SU-DHL-6 (cell line): ENCODE measurements around the gene B3GNT3.
A peak's percentile ranks its signal among the peaks of the same experiment; 100 is the strongest.

ENCODE experiments used
- H2AFZ ChIP-seq: fragments of 200-600 bp; sonication (generic); 2 replicates; pipeline ENCODE4 v1.6.1; 2014; ENCODE audit warnings: low read depth, mild to moderate bottlenecking, moderate library complexity, mixed read lengths, antibody characterized with exemption, low read length; ENCODE audit not compliant: severe bottlenecking
- H3F3A ChIP-seq: fragments of 200-600 bp; shearing (Covaris generic); 2 replicates; pipeline ENCODE4 v1.6.0; 2016; ENCODE audit warnings: antibody characterized with exemption, mild to moderate bottlenecking; ENCODE audit not compliant: insufficient read depth
- H3K27ac ChIP-seq: fragments of 200-600 bp; sonication (generic); 2 replicates; pipeline ENCODE4 v1.5.1; 2016; ENCODE audit warnings: low read depth, mild to moderate bottlenecking, low read length, moderate library complexity, mixed read lengths
- H3K27me3 ChIP-seq: fragments of 200-600 bp; sonication (generic), shearing (Covaris generic); 2 replicates; pipeline ENCODE4 v1.6.0; 2014; ENCODE audit warnings: mild to moderate bottlenecking, low read length
- H3K36me3 ChIP-seq: fragments of 200-600 bp; sonication (generic); 2 replicates; pipeline ENCODE4 v1.6.1; 2014; ENCODE audit warnings: mild to moderate bottlenecking, low read length, mixed read lengths
- H3K4me2 ChIP-seq: fragments of 300-600, 200-600 bp; shearing (Covaris generic), sonication (generic); 2 replicates; pipeline ENCODE4 v1.6.0; 2014; ENCODE audit warnings: low read length, low read depth, mild to moderate bottlenecking; ENCODE audit not compliant: poor library complexity, severe bottlenecking
- H3K4me3 ChIP-seq: fragments of 200-600 bp; sonication (generic); 2 replicates; pipeline ENCODE4 v1.5.1; 2014; ENCODE audit warnings: antibody characterized with exemption, low read length, mild to moderate bottlenecking, mixed read lengths; ENCODE audit not compliant: insufficient read depth, poor library complexity, severe bottlenecking
- H3K79me2 ChIP-seq: fragments of 200-600 bp; sonication (generic); 2 replicates; pipeline ENCODE4 v1.6.1; 2014; ENCODE audit warnings: mild to moderate bottlenecking, low read length, moderate library complexity; ENCODE audit not compliant: insufficient read depth
- H3K9ac ChIP-seq: fragments of 200-600 bp; sonication (generic); 2 replicates; pipeline ENCODE4 v1.7.0; 2014; ENCODE audit warnings: mild to moderate bottlenecking, low read length
- H3K9me2 ChIP-seq: fragments of 200-600 bp; sonication (generic); replicated peaks from 2 replicates; pipeline ENCODE4 v1.6.1; 2014; ENCODE audit warnings: low read length; ENCODE audit not compliant: insufficient read depth
- H3K9me3 ChIP-seq: fragments of 200-600 bp; sonication (generic); 2 replicates; pipeline ENCODE4 v1.6.1; 2014; ENCODE audit warnings: low read length, mixed read lengths; ENCODE audit not compliant: insufficient read depth
- H4K20me1 ChIP-seq: fragments of 200-600 bp; sonication (generic); 2 replicates; pipeline ENCODE4 v1.6.1; 2014; ENCODE audit warnings: low read depth, mild to moderate bottlenecking, antibody characterized with exemption, low read length, moderate library complexity, mixed read lengths
- EZH2phosphoT487 ChIP-seq: fragments of 200-600 bp; sonication (generic), shearing (Covaris generic); conservative IDR thresholded peaks from 2 replicates; pipeline ENCODE4 v1.6.1; 2018; ENCODE audit warnings: mild to moderate bottlenecking, antibody characterized with exemption, low read length, moderate library complexity, mixed read lengths
- TF ChIP-seq, protein P1 (sequence below): fragments of 200-600 bp; sonication (generic); IDR thresholded peaks from one replicate; pipeline ENCODE4 v1.5.1; 2017; ENCODE audit warnings: antibody characterized with exemption, mild to moderate bottlenecking, low read length, moderate library complexity; ENCODE audit not compliant: insufficient read depth, poor library complexity, severe bottlenecking

The B3GNT3 gene

DNA sequence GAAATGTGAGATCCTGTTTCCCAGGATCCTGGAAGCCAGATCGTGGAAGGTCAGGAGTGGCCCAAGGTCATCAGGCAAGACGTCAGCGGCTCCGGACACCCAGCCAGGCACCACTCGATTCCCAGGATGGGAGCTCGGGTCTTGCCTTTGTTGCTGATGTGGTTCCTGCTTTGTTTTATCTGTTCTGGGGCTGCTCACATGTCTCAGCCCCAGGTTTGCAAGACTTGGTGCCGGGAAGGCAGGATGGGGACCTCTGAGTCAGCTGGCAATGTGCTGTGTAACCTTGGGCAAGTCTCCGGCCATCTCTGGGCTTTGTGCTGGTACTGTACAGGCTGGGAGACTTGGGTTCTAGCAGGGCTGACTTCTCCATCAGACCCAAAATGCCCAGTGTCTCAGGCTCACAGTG lies 45.0 kb upstream of the B3GNT3 start:
- no peaks in the 10 kb centered on the region for H3K36me3 ChIP-seq
- no peaks in the 10 kb centered on the region for H3K9me3 ChIP-seq
- H3K27ac ChIP-seq = peak overlapping the region; percentile 88
- TF ChIP-seq EZH2phosphoT487 = no peak
- TF ChIP-seq, protein P1, sequence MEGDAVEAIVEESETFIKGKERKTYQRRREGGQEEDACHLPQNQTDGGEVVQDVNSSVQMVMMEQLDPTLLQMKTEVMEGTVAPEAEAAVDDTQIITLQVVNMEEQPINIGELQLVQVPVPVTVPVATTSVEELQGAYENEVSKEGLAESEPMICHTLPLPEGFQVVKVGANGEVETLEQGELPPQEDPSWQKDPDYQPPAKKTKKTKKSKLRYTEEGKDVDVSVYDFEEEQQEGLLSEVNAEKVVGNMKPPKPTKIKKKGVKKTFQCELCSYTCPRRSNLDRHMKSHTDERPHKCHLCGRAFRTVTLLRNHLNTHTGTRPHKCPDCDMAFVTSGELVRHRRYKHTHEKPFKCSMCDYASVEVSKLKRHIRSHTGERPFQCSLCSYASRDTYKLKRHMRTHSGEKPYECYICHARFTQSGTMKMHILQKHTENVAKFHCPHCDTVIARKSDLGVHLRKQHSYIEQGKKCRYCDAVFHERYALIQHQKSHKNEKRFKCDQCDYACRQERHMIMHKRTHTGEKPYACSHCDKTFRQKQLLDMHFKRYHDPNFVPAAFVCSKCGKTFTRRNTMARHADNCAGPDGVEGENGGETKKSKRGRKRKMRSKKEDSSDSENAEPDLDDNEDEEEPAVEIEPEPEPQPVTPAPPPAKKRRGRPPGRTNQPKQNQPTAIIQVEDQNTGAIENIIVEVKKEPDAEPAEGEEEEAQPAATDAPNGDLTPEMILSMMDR = no peak
- H3K4me2 ChIP-seq = peak overlapping the region; percentile 73
- no peaks in the 10 kb centered on the region for H3K9me2 ChIP-seq
- no peak overlapping the region for H2AFZ ChIP-seq
- H3K9ac ChIP-seq = peak overlapping the region; percentile 67
- H3K79me2 ChIP-seq = peaks cover 50% of the 10 kb centered on the region
- H3F3A ChIP-seq = peaks cover 45% of the 10 kb centered on the region
- no peaks in the 10 kb centered on the region for H4K20me1 ChIP-seq
- H3K27me3 ChIP-seq = no peaks in the 10 kb centered on the region
- peak overlapping the region; percentile 51 for H3K4me3 ChIP-seq

DNA sequence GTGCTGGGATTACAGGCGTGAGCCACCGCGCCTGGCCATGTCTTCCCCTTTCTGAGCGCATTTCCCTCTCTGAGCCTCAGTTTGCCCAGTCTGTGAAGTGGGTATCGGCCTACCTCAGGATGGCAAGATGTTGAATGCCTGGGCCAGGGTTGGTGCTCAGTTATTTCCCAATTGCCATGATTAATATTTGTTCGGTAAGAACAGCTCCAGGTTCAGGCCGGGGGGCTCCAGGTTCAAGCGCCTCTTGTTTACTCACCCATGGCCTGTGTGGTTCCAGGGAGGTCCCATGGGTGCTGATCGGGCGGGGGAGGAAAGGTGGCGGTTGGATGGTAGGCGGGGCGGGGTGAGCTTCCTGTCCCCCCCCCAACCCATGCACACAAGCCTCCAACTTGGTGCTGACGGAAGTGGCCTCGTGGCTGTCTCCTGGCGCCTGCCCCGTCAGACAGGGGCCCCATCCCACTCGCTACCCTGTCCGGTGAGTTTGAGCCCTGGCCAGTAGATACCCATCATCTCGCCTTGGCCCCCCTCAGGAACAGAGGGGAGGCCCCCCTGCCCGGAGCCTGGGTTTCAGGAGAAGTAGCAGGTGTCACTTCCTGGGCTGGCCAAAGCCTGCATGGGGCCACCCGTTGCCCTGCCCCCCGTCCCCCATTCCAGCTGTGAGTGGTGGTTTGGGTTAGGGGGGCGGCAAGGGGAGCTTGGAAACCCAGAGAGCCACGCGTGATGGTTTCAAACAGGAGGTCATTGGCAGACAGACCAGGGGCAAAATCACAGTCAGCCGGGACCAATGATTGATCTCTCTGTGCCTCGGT lies 43.6 kb upstream of the B3GNT3 start, which contains the start of gene FCHO1:
FCHO1 (plus strand) TSS at position 375 of the 809 bp plus-strand sequence. CDS start 3,688 bp downstream, outside the sequence.
- H3K27ac ChIP-seq = peak within 1 kb of the TSS; percentile 88

DNA sequence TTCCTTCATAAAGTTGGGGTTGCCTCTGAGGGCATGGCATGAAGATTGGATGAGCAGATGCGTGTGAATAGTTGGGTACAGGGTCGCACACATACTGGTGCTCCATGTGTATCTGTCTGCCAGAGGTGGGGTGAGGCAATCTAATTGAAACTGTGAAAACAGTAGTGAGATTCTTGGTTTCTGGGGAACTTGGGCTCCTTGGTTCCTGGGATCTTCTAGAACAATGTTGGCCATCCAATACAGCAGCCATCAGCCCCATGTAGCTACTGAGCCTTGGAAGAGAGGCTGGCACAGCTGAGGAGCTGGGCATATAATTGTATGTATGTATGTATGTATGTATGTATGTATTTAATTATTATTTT lies 43.0 kb upstream of the B3GNT3 start:
- H3K27me3 ChIP-seq = no peaks in the 10 kb centered on the region
- no peaks in the 10 kb centered on the region for H4K20me1 ChIP-seq
- peaks cover 48% of the 10 kb centered on the region for H3F3A ChIP-seq
- TF ChIP-seq, protein P1 = no peak
- TF ChIP-seq EZH2phosphoT487 = no peak
- no peaks in the 10 kb centered on the region for H3K9me3 ChIP-seq
- H3K4me3 ChIP-seq = peak overlapping the region; percentile 51
- peak overlapping the region; percentile 67 for H3K9ac ChIP-seq
- H3K79me2 ChIP-seq = peaks cover 50% of the 10 kb centered on the region
- H3K4me2 ChIP-seq = peak overlapping the region; percentile 73
- peak overlapping the region; percentile 88 for H3K27ac ChIP-seq
- H2AFZ ChIP-seq = no peak overlapping the region
- H3K9me2 ChIP-seq = no peaks in the 10 kb centered on the region
- H3K36me3 ChIP-seq = no peaks in the 10 kb centered on the region

More for the DNA sequence above, 43.6 kb upstream of the B3GNT3 start, which contains the start of gene FCHO1:
- H3K9me2 ChIP-seq = no peaks in the 10 kb centered on the region
- no peaks in the 10 kb centered on the region for H3K9me3 ChIP-seq
- H3K27me3 ChIP-seq = no peaks in the 10 kb centered on the region
- H3K9ac ChIP-seq = peak within 1 kb of the TSS; percentile 67
- peaks cover 50% of the 10 kb centered on the region for H3K79me2 ChIP-seq
- peak within 1 kb of the TSS; percentile 51 for H3K4me3 ChIP-seq
- peak within 1 kb of the TSS; percentile 73 for H3K4me2 ChIP-seq
- no peaks in the 10 kb centered on the region for H4K20me1 ChIP-seq
- TF ChIP-seq EZH2phosphoT487 = no peak
- TF ChIP-seq, protein P1 = no peak
- no peaks in the 10 kb centered on the region for H3K36me3 ChIP-seq
- H2AFZ ChIP-seq = peak within 1 kb of the TSS; percentile 52
- peaks cover 47% of the 10 kb centered on the region for H3F3A ChIP-seq
